HepG2 (cell line): ENCODE data around the gene VCX2. TPM values are rescaled to one million over a fixed set of nuclear protein-coding genes. Genes with fewer than 3 reads are reported as not detected.

Experiments used
- FOSL2 ChIP-seq: sonication (generic); formaldehyde crosslinking; IDR thresholded peaks from 2 replicates; pipeline ENCODE4 v1.4.0; 2020; ENCODE audit warnings: missing genetic modification reagents
- GRHL1 ChIP-seq: sonication (generic); formaldehyde crosslinking; conservative IDR thresholded peaks from 2 replicates; pipeline ENCODE4 v1.8.0; 2022; ENCODE audit warnings: missing genetic modification reagents
- PHF5A ChIP-seq: IDR thresholded peaks from one replicate; pipeline ENCODE4 v1.6.1; 2018; ENCODE audit warnings: low read depth, missing genetic modification reagents; ENCODE audit not compliant: unreplicated experiment
- RAD51 ChIP-seq: fragments of 450-650 bp; IDR thresholded peaks from 2 replicates; pipeline ENCODE4 v1.6.1; 2016; ENCODE audit warnings: borderline replicate concordance
- ZNF318 ChIP-seq: sonication (generic); formaldehyde crosslinking; IDR thresholded peaks from 2 replicates; pipeline ENCODE4 v1.4.0; 2020; ENCODE audit warnings: mild to moderate bottlenecking, missing genetic modification reagents
- polyA plus RNA-seq, 8 experiments: library from polyadenylated mRNA; depleted of rRNA in 3 of 8; stranded (reverse) in 7 of 8; unstranded in 1 of 8; fragments of >200 nt; fragmentation: Illumina TruSeq in 4 of 8; extraction: Trizol in 4 of 8; gene quantifications; 2 replicates each; pipeline versions ENCODE4 v1.2.1 to v1.2.3, GENCODE V29; 2011 to 2016; ENCODE audit warnings: low read depth in 4 of 8, missing spikeins in 1 of 8, mixed read lengths in 1 of 8; ENCODE audit not compliant: insufficient read depth in 1 of 8
- total RNA-seq, 5 experiments: library from RNA; depleted of rRNA; stranded (reverse); fragments of >200 nt; fragmentation: Illumina TruSeq; extraction: Trizol; gene quantifications; 2 replicates each; pipeline ENCODE4 v1.2.3, GENCODE V29; 2016; ENCODE audit warnings: low read depth in 1 of 5

The VCX2 gene
- total and polyA plus RNA-seq, 2 of the 13 experiments (the other 11 are each of a cell fraction or from before 2014, with no cell fraction given): not detected

GRCh38 chrX:8141896-8142295, 29.2 kb downstream of the VCX2 start (continued):
- TF ChIP-seq GRHL1 (CRISPR knock-in tag) (no peak), RAD51 (no peak), FOSL2 (CRISPR knock-in tag) (no peak), ZNF318 (CRISPR knock-in tag) (no peak), PHF5A (CRISPR knock-in tag) (no peak)
- TF ChIP-seq, all 625 proteins: peak for 0
